ENCODE data around the gene KDELR3.

GRCh38 chr22:38426628-38427027 is 41.3 kb upstream of the KDELR3 start:
- TF ChIP-seq CTCF (conservative IDR thresholded peaks at IDR 0.05 in 1 of 2, IDR thresholded peaks at IDR 0.05 in 1 of 2; ENCODE audit: extremely low read depth in 1 of 2, insufficient read depth in 1 of 2, low read depth in 1 of 2, low read length in 2 of 2) (no peak), EZH2 (IDR thresholded peaks at IDR 0.05; ENCODE audit: borderline replicate concordance, low read length) (no peak)

All from mammary epithelial cell (primary cell).